GM19455 (cell line): ENCODE results near the gene NUP50.
"Not testable (repeated sequence)": the region's sequence is repeated elsewhere in the genome, so short reads cannot be mapped to it uniquely, and the experiment has no call there.

Experiments
- ATAC-seq: cut with Tn5 transposase; IDR thresholded peaks from one replicate; pipeline ENCODE4 v1.9.1; 2021; ENCODE audit not compliant: unreplicated experiment

The NUP50 gene

GRCh38 chr22:45159652-45160462, 3.9 kb upstream of the NUP50 start:
- ATAC-seq: no peak

- no peak for ATAC-seq
These were observed 1.2 kb upstream of the NUP50 start for GRCh38 chr22:45162531-45162930.

- no peak for ATAC-seq
These were observed 650 bp upstream of the NUP50 start for GRCh38 chr22:45163099-45163450.

- peak; percentile 34 for ATAC-seq
These were observed 754 bp downstream of the NUP50 start for GRCh38 chr22:45164270-45165088.

- ATAC-seq: no peak
These were observed 3.2 kb downstream of the NUP50 start for GRCh38 chr22:45166932-45167331.

- no peak for ATAC-seq
These were observed 6.1 kb downstream of the NUP50 start for GRCh38 chr22:45169591-45170466.

GRCh38 chr22:45171830-45172229, 8.1 kb downstream of the NUP50 start:
- ATAC-seq: no peak

GRCh38 chr22:45172881-45173585, 9.3 kb downstream of the NUP50 start:
- ATAC-seq: no peak

- no peak for ATAC-seq
These were observed 15.7 kb downstream of the NUP50 start for GRCh38 chr22:45179276-45180049.

- no peak for ATAC-seq
These were observed 16.5 kb downstream of the NUP50 start for GRCh38 chr22:45180146-45180679.

- no peak for ATAC-seq
These were observed 17.5 kb downstream of the NUP50 start for GRCh38 chr22:45181240-45181639.

- ATAC-seq: no peak
These were observed 18.0 kb downstream of the NUP50 start for GRCh38 chr22:45181766-45182165.

- ATAC-seq: no peak
These were observed 20.2 kb downstream of the NUP50 start for GRCh38 chr22:45183974-45184373.

- ATAC-seq: no peak
These were observed 22.2 kb downstream of the NUP50 start for GRCh38 chr22:45185718-45186514.

- ATAC-seq: no peak
These were observed 24.2 kb downstream of the NUP50 start for GRCh38 chr22:45187891-45188290.

GRCh38 chr22:45188779-45189178, 25.1 kb downstream of the NUP50 start:
- no peak for ATAC-seq

GRCh38 chr22:45190202-45190872, 26.6 kb downstream of the NUP50 start:
- ATAC-seq: no peak

GRCh38 chr22:45191746-45192145, 28.0 kb downstream of the NUP50 start:
- ATAC-seq: not testable (repeated sequence)
